HG03135 (cell line): ENCODE data around the gene CFAP90.

Experiments used
- ATAC-seq: cut with Tn5 transposase; IDR thresholded peaks from one replicate; pipeline ENCODE4 v1.9.1; 2021; ENCODE audit warnings: mild to moderate bottlenecking, moderate library complexity; ENCODE audit not compliant: unreplicated experiment

Gene CFAP90

DNA sequence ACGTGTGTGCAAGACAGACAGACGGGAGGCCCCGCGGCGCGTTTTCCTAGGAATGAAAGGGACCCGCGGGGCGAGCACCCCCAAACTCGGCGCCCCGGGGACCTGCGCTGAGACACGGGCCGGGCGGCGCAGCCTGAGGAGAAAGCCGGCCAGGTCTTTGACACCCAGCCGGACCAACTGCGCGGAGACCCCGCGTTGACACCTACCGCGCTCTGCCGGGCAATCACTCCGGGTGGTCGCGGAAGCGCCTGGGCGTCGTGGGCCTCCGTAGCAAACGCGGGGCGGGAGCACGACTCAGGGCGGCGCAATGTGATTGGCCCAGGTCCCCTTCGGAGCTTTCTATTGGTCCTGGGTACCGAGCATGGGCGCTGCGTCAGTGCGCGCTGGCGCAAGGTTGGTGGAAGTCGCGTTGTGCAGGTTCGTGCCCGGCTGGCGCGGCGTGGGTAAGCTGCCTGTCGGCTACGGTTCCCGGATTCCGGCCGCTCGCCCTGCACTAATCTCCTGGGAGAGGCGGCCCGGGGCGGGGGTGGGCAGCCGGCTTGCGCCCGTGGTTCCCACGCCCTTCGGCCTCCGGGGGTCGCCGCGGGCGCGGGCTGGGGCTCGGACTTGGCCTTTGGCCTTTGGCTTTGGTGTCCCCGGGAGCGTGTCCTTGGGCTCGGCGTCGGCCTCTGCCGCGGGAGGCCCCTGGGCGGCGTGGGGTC lies 18.0 kb upstream of the CFAP90 start, which contains the start of the genes FASTKD3 and MTRR:
FASTKD3 (minus strand) TSS at position 259 of the 701 bp plus-strand sequence. CDS start 948 bp downstream, outside the sequence.
MTRR (plus strand) TSS at position 376 of the 701 bp plus-strand sequence. CDS start 1,647 bp downstream, outside the sequence.
- ATAC-seq = peak; percentile 99

DNA sequence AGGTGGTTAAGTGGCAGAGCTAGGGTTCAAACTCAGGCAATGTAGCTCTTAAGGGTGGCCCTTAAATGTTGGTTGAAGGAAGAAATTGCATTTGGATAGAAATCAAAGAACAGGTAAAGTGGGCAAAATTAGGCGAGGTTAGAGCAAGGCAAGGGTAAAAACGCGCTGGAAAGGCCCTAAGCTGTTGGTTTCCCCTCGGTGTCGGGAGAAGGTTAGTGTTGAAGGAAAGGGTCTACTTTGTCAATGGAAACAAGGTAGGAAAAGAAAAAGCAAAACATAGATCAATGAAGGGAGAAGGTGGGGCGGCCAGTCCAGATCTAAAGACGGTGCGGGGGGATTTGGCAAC lies 17.5 kb upstream of the CFAP90 start:
- no peak for ATAC-seq

DNA sequence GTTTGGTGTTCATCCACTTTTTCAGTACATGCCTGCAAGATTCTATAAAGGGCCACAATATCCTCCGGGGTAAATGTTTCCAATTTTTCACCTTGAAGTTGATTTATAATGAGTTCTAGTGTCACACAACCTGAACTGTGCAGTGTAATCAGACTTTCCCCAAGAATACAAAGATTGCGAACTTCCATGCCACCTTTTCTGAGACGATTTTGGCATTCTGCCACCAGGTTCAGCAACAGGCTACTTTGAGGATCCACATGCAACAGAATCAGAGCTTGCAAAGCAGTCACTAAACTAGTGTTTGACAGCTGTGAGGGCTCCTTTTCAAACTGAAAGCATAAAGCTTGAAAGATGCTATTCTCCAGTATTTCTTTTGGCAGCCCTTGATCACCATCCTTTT lies 16.3 kb upstream of the CFAP90 start:
- no peak for ATAC-seq

GRCh38 chr5:7866196-7866595 lies 15.3 kb upstream of the CFAP90 start:
- ATAC-seq = no peak

GRCh38 chr5:7857926-7858632 lies 7.1 kb upstream of the CFAP90 start:
- no peak for ATAC-seq

DNA sequence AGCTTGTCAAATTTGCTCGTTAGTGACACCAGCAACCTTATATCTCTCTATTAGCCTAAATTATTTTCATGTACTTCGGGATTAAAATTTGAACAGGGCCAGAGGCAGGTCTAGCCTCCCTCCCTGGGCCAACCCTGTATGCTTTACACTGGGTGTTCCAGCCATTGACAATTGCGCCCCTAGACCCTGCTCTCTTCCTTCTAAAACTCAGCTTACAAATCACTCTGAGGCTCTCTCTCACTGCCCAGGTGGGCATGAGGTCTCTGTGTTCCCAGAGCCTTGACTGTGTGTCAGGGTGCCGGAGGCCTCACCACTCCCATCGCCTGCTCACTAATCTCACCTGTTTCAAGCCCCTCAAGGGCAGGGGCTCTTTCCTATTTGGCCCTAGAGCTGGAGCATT lies 6.4 kb upstream of the CFAP90 start:
- no peak for ATAC-seq

- ATAC-seq = no peak
Measured at GRCh38 chr5:7856855-7857254, 5.9 kb upstream of the CFAP90 start.

DNA sequence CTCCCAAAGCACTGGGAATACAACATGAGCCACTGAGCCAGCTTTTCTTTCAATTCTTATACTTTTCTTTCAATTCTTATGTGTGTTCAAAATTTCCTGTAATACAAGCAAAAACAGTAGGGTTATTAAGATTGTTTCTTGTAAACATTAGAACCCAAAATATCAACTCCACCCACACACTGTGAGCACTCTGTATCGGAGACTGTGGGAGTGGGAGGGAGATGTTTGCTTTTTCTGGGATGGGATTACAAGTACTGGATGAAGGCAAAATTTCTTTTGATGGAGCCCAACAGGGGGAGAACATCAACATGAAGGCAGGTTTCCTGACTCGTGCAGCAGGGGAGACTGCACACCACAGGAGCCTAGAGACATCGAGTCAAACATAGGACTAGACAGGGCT lies 4.7 kb upstream of the CFAP90 start:
- ATAC-seq = no peak

DNA sequence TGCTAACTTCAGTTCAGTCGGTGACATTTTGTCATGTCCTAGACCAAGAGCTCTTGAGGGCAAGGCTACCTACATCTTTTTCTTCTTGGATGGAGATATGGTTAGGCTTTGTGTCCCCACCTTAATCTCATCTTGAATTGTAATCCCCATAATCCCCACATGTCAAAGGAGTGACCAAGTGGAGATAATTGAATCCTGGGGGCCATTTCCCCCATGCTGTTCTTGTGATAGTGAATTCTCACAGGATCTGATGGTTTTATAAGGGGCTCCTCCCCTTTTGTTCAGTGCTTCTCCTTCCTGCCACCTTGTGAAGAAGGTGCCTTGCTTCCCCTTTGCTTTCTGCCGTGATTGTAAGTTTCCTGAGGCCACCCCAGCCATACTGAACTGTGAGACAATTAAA lies 2.1 kb upstream of the CFAP90 start:
- no peak for ATAC-seq

DNA sequence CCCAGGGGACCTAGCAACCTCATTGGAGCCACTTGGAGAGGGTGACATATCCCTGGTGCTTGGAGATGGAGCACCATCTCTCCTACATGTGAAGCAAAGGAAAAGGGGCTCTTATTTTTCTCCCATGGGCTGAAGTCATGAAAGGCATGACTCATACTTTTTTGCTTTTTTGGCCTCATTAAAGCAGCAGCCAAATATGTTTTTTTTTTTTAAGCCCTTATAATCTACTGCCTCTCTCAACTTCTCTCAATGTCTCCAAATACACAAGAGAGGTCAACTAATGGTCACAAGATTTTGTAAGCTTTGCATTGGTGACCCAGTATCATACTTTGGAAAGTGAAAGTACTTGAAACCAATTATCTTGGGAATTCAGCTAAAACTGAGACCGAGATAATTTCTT lies 1.6 kb upstream of the CFAP90 start:
- no peak for ATAC-seq

DNA sequence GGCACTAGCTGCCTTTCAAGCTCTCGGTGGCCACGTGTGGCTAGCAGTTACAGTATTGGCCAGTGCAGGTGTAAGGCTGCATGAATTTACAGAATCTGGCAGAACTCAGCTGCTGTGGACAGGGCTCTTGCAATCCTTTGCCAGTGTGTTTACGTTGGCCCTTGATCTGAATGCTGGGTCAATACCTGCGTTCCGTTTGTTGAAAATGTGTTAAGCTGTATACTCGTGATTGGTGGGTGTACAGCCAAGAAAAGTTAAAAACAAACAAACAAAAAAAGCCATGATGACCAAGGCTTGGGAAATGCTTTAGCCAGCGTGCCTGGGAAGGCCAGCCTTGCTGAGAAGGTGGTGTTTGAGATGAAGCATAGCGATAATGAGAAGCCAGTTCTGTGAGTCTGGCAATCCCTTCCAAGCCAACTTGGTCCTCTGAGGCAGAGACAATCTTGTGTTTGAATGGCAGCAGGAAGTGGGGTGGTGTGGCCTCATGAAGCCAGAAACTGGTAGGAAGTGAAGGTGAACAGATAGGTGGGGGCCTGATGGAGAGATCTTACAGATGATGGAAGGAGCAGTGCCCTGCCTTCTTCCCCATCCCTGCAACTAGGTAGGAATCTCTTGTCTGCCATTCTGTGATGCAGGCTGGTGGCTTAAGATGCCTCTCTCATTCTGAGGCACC lies 820 bp upstream of the CFAP90 start:
- no peak for ATAC-seq

DNA sequence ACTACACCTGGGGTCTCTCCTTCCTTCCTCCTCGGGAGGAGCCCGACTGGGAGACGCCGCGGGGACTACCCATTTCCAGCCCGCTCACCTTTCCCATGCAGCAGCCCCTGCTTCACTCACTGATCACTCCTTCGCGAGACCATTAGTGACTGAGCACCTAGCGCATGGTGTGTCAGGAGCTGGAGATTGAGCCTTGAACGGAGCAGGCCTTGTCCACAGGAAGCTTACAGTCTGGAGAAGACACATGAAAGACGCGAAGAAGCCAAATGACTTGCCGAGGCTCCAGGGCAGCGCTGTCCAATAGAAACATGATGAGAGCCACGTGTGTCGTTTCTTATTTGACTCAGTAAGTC lies 283 bp upstream of the CFAP90 start:
- no peak for ATAC-seq

- no peak for ATAC-seq
Measured at GRCh38 chr5:7849681-7850394, 1.1 kb downstream of the CFAP90 start.

DNA sequence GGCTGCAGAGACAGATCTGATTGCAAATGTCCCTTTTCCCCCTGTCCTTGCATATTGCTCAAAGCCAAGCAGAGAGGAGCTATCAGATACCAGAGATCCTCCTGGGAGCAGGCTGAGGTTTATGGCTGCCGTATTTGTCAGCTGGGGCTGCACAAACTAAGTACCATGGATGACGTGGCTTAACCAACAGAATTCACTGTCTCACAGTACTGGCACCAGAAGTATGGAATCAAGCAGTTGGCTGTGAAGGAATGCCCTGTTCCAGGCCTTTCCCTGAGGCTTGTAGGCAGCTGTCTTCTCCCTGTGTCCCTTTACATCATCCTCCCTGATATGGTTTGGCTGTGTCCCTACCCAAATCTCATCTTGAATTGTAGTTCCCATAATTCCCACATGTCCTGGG lies 2.6 kb downstream of the CFAP90 start:
- no peak for ATAC-seq

DNA sequence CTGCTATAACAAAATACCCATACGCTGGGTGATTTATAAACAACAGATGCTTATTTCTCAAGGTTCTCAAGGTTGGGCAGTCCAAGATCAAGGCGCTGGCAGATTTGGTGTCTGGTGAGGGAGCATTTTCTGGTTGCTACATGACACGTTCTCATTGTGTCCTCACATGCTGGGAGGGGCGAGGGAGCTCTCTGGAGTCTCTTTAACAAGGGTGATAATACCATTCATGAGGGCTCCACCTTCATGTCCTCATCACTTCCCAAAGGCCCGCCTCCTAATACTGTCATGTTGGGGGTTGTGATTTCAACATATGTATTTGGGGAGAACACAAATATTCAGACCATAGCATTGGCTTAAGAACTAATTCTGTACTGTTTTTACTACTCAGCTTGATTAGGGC lies 4.6 kb downstream of the CFAP90 start:
- no peak for ATAC-seq

DNA sequence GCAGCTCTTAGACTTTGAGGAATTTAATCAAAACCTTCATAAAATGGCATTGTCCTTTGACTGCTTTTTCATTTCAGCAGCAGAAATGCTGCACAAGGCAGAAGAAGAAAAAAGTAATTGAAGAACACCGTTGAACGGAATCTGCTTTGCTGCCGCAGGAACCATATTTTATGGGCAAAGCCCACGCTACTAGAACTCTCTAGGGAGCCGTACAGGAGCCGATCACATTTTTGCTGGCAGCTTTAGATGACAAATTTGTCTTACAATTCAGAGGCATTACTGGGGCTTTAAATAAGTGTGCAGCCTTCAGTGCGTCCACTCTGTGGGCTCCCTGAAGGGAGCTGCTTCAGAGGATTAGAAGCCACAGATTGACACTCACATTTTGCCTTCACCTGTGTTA lies 5.4 kb downstream of the CFAP90 start:
- ATAC-seq = no peak

DNA sequence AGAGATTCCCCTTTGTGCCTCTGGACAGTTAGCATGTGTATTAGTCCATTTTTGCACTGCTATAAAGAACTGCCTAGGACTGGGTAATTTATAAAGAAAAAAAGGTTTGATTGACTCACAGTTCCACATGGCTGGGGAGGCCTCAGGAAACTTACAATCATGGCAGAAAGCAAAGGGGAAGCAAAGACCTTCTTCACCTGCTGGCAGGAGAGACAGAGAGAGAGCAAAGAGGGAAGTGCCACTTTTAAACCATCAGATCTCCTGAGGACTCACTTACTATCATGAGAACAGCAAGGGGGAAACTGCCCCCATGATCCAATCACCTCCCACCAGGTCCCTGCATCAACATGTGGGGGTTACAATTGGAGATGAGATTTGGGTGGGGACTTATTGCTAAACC lies 6.0 kb downstream of the CFAP90 start:
- ATAC-seq = no peak

DNA sequence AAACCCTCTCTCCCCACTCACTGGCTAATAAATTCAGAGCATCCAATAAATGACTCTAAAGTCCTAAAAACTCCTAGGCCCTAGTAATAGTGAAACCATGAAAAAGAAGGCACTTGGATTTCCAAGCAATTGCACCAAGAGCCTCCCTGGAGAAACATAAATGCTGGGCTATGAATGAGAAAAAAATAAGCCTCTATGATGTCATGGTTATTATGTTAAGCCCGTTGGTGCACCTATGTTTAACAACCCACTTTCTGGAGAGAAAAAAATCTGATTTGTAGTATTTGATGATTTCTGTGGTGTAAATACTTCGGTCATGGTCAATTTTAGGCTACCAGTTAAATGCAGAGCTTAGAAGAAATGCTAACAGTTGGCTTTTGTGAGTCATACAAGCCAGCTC lies 8.4 kb downstream of the CFAP90 start:
- ATAC-seq = no peak

DNA sequence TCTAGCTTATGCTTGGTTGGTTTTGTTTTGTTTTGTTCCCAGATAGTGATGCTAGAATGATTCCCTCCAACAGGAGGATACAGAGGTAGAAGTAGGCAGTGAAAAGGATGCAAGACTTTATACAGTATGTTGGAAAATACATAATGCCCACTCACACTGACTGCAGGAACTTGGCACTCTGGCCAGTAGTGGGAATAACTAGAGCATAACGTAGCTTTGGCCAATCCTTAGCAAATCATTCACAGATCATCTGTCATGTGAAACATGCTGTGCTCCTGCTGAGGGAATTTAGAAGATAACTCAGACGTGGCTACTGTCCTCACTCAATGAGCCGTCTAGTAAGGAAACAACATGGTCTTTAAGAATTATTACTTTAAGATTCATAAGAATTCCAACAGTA lies 13.5 kb downstream of the CFAP90 start:
- ATAC-seq = no peak

GRCh38 chr5:7834982-7835381 lies 16.0 kb downstream of the CFAP90 start:
- ATAC-seq = no peak

DNA sequence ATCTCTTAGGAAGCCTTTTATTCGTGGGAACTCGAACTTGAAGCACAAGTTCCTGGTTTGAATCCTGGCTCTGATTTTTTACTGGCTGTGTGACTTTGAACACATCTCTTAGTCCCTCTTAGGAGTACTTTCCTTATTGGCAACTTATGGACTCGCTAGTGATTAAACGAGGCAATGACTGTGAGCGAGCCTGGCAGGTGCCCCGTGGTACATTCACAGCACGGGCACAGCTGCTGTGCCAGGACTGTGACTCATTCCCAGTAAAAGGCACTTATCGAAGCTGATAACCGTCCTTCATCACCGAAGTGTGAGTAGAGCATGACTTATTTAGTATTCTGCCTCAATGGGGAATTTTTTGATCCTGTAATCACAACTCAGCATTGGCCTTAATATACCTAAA lies 22.7 kb downstream of the CFAP90 start:
- ATAC-seq = no peak

DNA sequence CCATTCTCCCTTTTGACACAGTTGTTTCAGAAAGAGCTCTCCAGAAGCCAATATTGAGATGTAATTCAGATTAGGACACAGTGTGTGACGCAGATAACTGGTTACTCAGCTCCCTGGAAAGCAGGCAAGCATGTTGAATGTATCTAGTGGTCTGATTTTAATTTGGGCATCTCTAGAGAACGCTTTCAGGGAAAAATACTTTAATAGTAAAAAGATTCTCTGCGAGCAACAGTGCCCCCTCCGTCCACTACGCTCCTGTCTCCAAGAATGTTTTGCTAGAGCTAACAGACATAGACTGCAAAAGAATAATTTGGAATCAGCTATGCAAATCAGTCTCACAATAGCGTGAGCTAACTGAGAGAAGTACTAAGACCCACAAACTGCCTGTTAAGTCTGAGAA lies 23.3 kb downstream of the CFAP90 start:
- no peak for ATAC-seq
